H1 (cell line): ENCODE measurements around the gene MACROD2. TPM values are rescaled to one million over a fixed set of nuclear protein-coding genes. Genes with fewer than 3 reads are reported as not detected.

Experiments used
- CTCF ChIA-PET: fragments of 300-600 bp; sonication (Branson Sonifier 250); formaldehyde crosslinking; loops from one replicate; lab custom pipeline; 2021; ENCODE audit not compliant: partially characterized antibody; lab: Charles Lee
- POLR2A ChIA-PET: fragments of 300-600 bp; sonication (Branson Sonifier 250); formaldehyde crosslinking; loops from one replicate; lab custom pipeline; 2021; ENCODE audit warnings: inconsistent platforms; ENCODE audit not compliant: partially characterized antibody; lab: Charles Lee
- DNase-seq, 2 experiments: peaks; one replicate each; pipeline versions ENCODE4 v3.0.0 to v3.0.0-alpha.2; 2010 to 2022; ENCODE audit warnings: low spot score in 2 of 2, low read depth in 1 of 2, mixed read lengths in 1 of 2
- FAIRE-seq: peaks from 2 replicates; lab custom pipeline; 2011; peaks lifted over from hg19 to GRCh38; lab: Jason Lieb, UNC
- H2AFZ ChIP-seq: 2 replicates; pipeline ENCODE4 v1.8.1; 2012; ENCODE audit warnings: low read length, inconsistent platforms
- H2AK5ac ChIP-seq: 2 replicates; pipeline ENCODE4 v1.6.1; 2013; ENCODE audit warnings: low read depth, low read length
- H2BK120ac ChIP-seq: replicated peaks from 2 replicates; pipeline ENCODE3; 2013; ENCODE audit warnings: low read depth, low read length, inconsistent platforms
- H2BK12ac ChIP-seq: 2 replicates; pipeline ENCODE4 v1.6.1; 2013; ENCODE audit warnings: low read depth, low read length
- H2BK15ac ChIP-seq: 2 replicates; pipeline ENCODE4 v1.6.1; 2013; ENCODE audit warnings: low read length
- H2BK20ac ChIP-seq: 2 replicates; pipeline ENCODE4 v1.6.1; 2013; ENCODE audit warnings: low read length
- H2BK5ac ChIP-seq: 2 replicates; pipeline ENCODE4 v1.6.1; 2013; ENCODE audit warnings: low read depth, low read length
- H3K14ac ChIP-seq: 2 replicates; pipeline ENCODE4 v1.6.1; 2013; ENCODE audit warnings: inconsistent platforms; ENCODE audit not compliant: insufficient read length
- H3K18ac ChIP-seq: 2 replicates; pipeline ENCODE4 v1.6.1; 2013; ENCODE audit warnings: low read length; ENCODE audit errors: extremely low read depth
- H3K23ac ChIP-seq: 2 replicates; pipeline ENCODE4 v1.6.1; 2013; ENCODE audit warnings: inconsistent platforms; ENCODE audit not compliant: insufficient read length
- H3K23me2 ChIP-seq: 2 replicates; pipeline ENCODE4 v1.6.1; 2013; ENCODE audit warnings: low read depth, low read length
- H3K27ac ChIP-seq: 2 replicates; pipeline ENCODE4 v1.6.1; 2011; ENCODE audit warnings: low read depth, low read length, inconsistent platforms
- H3K27me3 ChIP-seq, 4 experiments: replicated peaks in 1 of 4; 1 replicate in 1 of 4; 2 replicates in 3 of 4; pipeline versions ENCODE4 v1.6.1 to v1.8.1; 2011 to 2013; ENCODE audit warnings: low read length in 3 of 4, mild to moderate bottlenecking in 3 of 4, inconsistent platforms in 2 of 4, mixed read lengths in 2 of 4, moderate library complexity in 1 of 4; ENCODE audit not compliant: control insufficient read depth in 3 of 4, insufficient read depth in 3 of 4; ENCODE audit errors: extremely low read depth in 1 of 4
- H3K36me3 ChIP-seq, 4 experiments: 2 replicates each; pipeline versions ENCODE4 v1.6.1 to v1.8.1; 2011 to 2013; ENCODE audit warnings: mild to moderate bottlenecking in 4 of 4, low read length in 3 of 4, moderate library complexity in 2 of 4, control low read depth in 1 of 4, inconsistent platforms in 1 of 4; ENCODE audit not compliant: insufficient read depth in 4 of 4, control insufficient read depth in 2 of 4
- H3K4ac ChIP-seq: replicated peaks from 2 replicates; pipeline ENCODE3; 2013; ENCODE audit warnings: low read length, low read depth, mixed read lengths, inconsistent platforms; ENCODE audit not compliant: insufficient read length
- H3K4me1 ChIP-seq, 4 experiments: replicated peaks in 1 of 4; 1 replicate in 1 of 4; 2 replicates in 3 of 4; pipeline versions ENCODE4 v1.6.1 to v1.8.1; 2011 to 2013; ENCODE audit warnings: low read length in 3 of 4, inconsistent platforms in 2 of 4, mixed read lengths in 1 of 4; ENCODE audit not compliant: insufficient read depth in 4 of 4, control insufficient read depth in 3 of 4
- H3K4me2 ChIP-seq, 2 experiments: 2 replicates each; pipeline versions ENCODE4 v1.6.1 to v1.8.1; 2011 to 2013; ENCODE audit warnings: low read depth in 2 of 2, low read length in 2 of 2, control low read depth in 1 of 2, inconsistent platforms in 1 of 2, mild to moderate bottlenecking in 1 of 2; ENCODE audit not compliant: insufficient read depth in 1 of 2
- H3K4me3 ChIP-seq, 4 experiments: fragments of 200-600, 300-600 bp in 1 of 4; sonication (generic), shearing (Covaris generic), sonication (Bioruptor Twin) in 1 of 4; 2 replicates each; pipeline versions ENCODE4 v1.5.1 to v1.8.1; 2011 to 2016; ENCODE audit warnings: low read length in 4 of 4, low read depth in 3 of 4, control low read depth in 2 of 4, inconsistent platforms in 2 of 4, mild to moderate bottlenecking in 2 of 4, mixed read lengths in 1 of 4, moderate library complexity in 1 of 4; ENCODE audit not compliant: insufficient read depth in 2 of 4; ENCODE audit errors: extremely low read depth in 1 of 4
- H3K56ac ChIP-seq: replicated peaks from 2 replicates; pipeline ENCODE3; 2013; ENCODE audit warnings: low read depth, mild to moderate bottlenecking, mixed read lengths, low read length, inconsistent platforms; ENCODE audit not compliant: insufficient read length
- H3K79me1 ChIP-seq: 2 replicates; pipeline ENCODE4 v1.6.1; 2013; ENCODE audit warnings: low read depth, low read length, control low read depth
- H3K79me2 ChIP-seq, 2 experiments: 2 replicates each; pipeline versions ENCODE4 v1.6.1 to v1.8.1; 2012 to 2013; ENCODE audit warnings: low read length in 2 of 2, mild to moderate bottlenecking in 2 of 2, inconsistent platforms in 1 of 2; ENCODE audit not compliant: insufficient read depth in 2 of 2, control insufficient read depth in 1 of 2
- H3K9ac ChIP-seq, 4 experiments: replicated peaks in 1 of 4; 1 replicate in 1 of 4; 2 replicates in 3 of 4; pipeline versions ENCODE4 v1.6.1 to v1.8.1; 2011 to 2013; ENCODE audit warnings: low read depth in 3 of 4, low read length in 3 of 4, control low read depth in 2 of 4, mild to moderate bottlenecking in 2 of 4, moderate library complexity in 2 of 4, inconsistent platforms in 1 of 4; ENCODE audit errors: extremely low read depth in 1 of 4
- H3K9me3 ChIP-seq, 2 experiments: 2 replicates each; pipeline versions ENCODE4 v1.6.1 to v1.8.1; 2012 to 2013; ENCODE audit warnings: mild to moderate bottlenecking in 2 of 2, moderate library complexity in 2 of 2, control low read depth in 1 of 2, inconsistent platforms in 1 of 2, low read depth in 1 of 2, low read length in 1 of 2, mixed read lengths in 1 of 2; ENCODE audit not compliant: insufficient read depth in 2 of 2
- H4K20me1 ChIP-seq, 2 experiments: replicated peaks in 1 of 2; 2 replicates each; pipeline versions ENCODE3 to v1.8.1; 2011 to 2013; ENCODE audit warnings: inconsistent platforms in 2 of 2, low read length in 2 of 2, mild to moderate bottlenecking in 1 of 2; ENCODE audit not compliant: insufficient read depth in 2 of 2, control insufficient read depth in 1 of 2
- H4K5ac ChIP-seq: 2 replicates; pipeline ENCODE4 v1.6.1; 2013; ENCODE audit warnings: low read length, low read depth, mixed read lengths, inconsistent platforms; ENCODE audit not compliant: insufficient read length
- H4K8ac ChIP-seq: 2 replicates; pipeline ENCODE4 v1.8.0; 2013; ENCODE audit warnings: mild to moderate bottlenecking, moderate library complexity, low read length, inconsistent platforms; ENCODE audit not compliant: insufficient read depth; ENCODE audit errors: extremely low read depth
- H4K91ac ChIP-seq: replicated peaks from 2 replicates; pipeline ENCODE3; 2013; ENCODE audit warnings: low read length, mixed read lengths, inconsistent platforms; ENCODE audit not compliant: insufficient read length
- CHD1 ChIP-seq: IDR thresholded peaks from 2 replicates; pipeline ENCODE4 v1.6.1; 2012; ENCODE audit warnings: low read depth, low read length, improper control_type of control experiment
- CTCF ChIP-seq, 3 experiments: IDR thresholded peaks; 1 replicate in 2 of 3; 2 replicates in 1 of 3; pipeline versions ENCODE4 v1.5.1 to v1.6.1; 2011; ENCODE audit warnings: low read length in 3 of 3, mild to moderate bottlenecking in 3 of 3, inconsistent platforms in 2 of 3, low read depth in 1 of 3, moderate library complexity in 1 of 3; ENCODE audit not compliant: insufficient read depth in 1 of 3; ENCODE audit errors: control extremely low read depth in 1 of 3
- MAX ChIP-seq: IDR thresholded peaks from 2 replicates; pipeline ENCODE4 v1.6.1; 2012; ENCODE audit warnings: inconsistent platforms
- POLR2AphosphoS5 ChIP-seq: IDR thresholded peaks from 2 replicates; pipeline ENCODE4 v1.6.1; 2011; ENCODE audit warnings: low read depth, low read length
- RAD21 ChIP-seq, 2 experiments: IDR thresholded peaks in 1 of 2; conservative IDR thresholded peaks in 1 of 2; 2 replicates each; pipeline ENCODE4 v1.6.1; 2011; ENCODE audit warnings: low read depth in 2 of 2, low read length in 2 of 2, improper control_type of control experiment in 1 of 2, inconsistent platforms in 1 of 2, mild to moderate bottlenecking in 1 of 2, moderate library complexity in 1 of 2
- SIX5 ChIP-seq: IDR thresholded peaks from 2 replicates; pipeline ENCODE4 v1.6.1; 2011; ENCODE audit warnings: mild to moderate bottlenecking, low read depth, low read length
- SP4 ChIP-seq: IDR thresholded peaks from 2 replicates; pipeline ENCODE4 v1.6.1; 2012; ENCODE audit warnings: low read length, inconsistent platforms
- SUZ12 ChIP-seq: fragments of 200-600 bp; sonication (generic); IDR thresholded peaks from 2 replicates; pipeline ENCODE4 v1.6.1; 2012; ENCODE audit warnings: mild to moderate bottlenecking, inconsistent platforms, low read length, moderate library complexity, mixed read lengths
- TCF12 ChIP-seq: IDR thresholded peaks from 2 replicates; pipeline ENCODE4 v1.6.1; 2011; ENCODE audit warnings: low read depth, mild to moderate bottlenecking, low read length
- YY1 ChIP-seq: IDR thresholded peaks from 2 replicates; pipeline ENCODE4 v1.6.1; 2011; ENCODE audit warnings: low read depth, mild to moderate bottlenecking, low read length
- WGBS, 2 experiments: shearing (Covaris generic) in 1 of 2; methylation state at CpG; one replicate each; pipeline versions ENCODE4 v1.1.6 to v1.1.7; 2013 to 2015; ENCODE audit warnings: low lambda C conversion rate in 2 of 2, mixed read lengths in 2 of 2, inconsistent platforms in 1 of 2, low coverage in 1 of 2, missing lambda C conversion rate in 1 of 2; ENCODE audit not compliant: insufficient replicate concordance in 2 of 2, insufficient coverage in 1 of 2, insufficient read length in 1 of 2; ENCODE audit errors: extremely low coverage in 1 of 2, missing lambda C conversion rate in 1 of 2; 5-methylcytosine and 5-hydroxymethylcytosine counted together
- polyA plus RNA-seq, 7 experiments: library from polyadenylated mRNA; depleted of rRNA in 3 of 7; stranded (reverse) in 5 of 7; unstranded in 2 of 7; fragments of >200 nt in 5 of 7; fragments of 200-250 nt in 2 of 7; gene quantifications; 1 replicate in 5 of 7; 2 replicates in 1 of 7; 4 replicates in 1 of 7; pipeline versions ENCODE4 v1.2.1 to v1.2.3, GENCODE V29; 2011 to 2013; ENCODE audit warnings: missing spikeins in 2 of 7, mixed read lengths in 2 of 7
- total RNA-seq: library from RNA; stranded (reverse); fragmentation: NEBNext Ultra II Directional; extraction: Animal tissue kit (Norgen Biotek cat#: 25700); gene quantifications from 2 replicates; pipeline ENCODE4 v1.2.1, GENCODE V29; 2021
- TF ChIP-seq, protein P1 (sequence below): IDR thresholded peaks from 2 replicates; pipeline ENCODE4 v1.6.1; 2011; ENCODE audit warnings: low read depth, mild to moderate bottlenecking, low read length; ENCODE audit not compliant: insufficient read depth

MACROD2 gene
- total and polyA plus RNA-seq, 2 of the 8 experiments (the other 6 are each of a cell fraction or from before 2014, with no cell fraction given), result 0.70 to 3.9 TPM

DNA sequence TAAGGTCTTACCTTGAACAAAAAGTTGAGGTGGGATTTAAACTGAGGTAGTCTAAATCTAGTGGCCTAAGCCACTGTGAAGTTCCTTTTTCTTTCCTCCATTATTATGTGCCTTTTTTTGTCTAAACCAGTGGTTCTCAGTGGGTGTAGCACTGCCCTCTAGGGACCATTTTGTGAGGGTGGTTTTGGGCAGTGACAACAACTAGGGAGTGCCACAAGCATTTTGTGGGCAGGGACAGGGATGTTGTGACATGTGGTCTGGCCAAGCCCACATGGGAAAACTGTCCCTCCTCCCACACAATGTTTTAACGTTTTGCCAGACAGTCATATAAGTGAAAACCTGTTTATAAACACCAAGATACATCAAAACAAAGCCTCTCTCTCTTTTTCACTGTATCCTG lies 1241.5 kb downstream of the MACROD2 start:
- no peaks in the 10 kb centered on the region for H3K23me2 ChIP-seq
- TF ChIP-seq SP4 (no peak), SIX5 (no peak), CHD1 (no peak), TCF12 (no peak), RAD21 (IDR thresholded peaks at IDR 0.05 in 1 of 2, conservative IDR thresholded peaks at IDR 0.05 in 1 of 2; ENCODE audit: low read depth in 2 of 2, low read length in 2 of 2) (peak; percentile 88 to 90), POLR2AphosphoS5 (no peak), SUZ12 (no peak), MAX (peak; percentile 45; the same call in 1 of the 2 replicates), YY1 (no peak), CTCF (IDR thresholded peaks at IDR 0.05; ENCODE audit: control extremely low read depth in 1 of 3, insufficient read depth in 1 of 3, low read depth in 1 of 3, low read length in 3 of 3) (peak; percentile 57 to 80 (median 72))
- TF ChIP-seq, protein P1, sequence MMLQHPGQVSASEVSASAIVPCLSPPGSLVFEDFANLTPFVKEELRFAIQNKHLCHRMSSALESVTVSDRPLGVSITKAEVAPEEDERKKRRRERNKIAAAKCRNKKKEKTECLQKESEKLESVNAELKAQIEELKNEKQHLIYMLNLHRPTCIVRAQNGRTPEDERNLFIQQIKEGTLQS, result no peak

More for the DNA sequence above, 1241.5 kb downstream of the MACROD2 start:
- H3K36me3 ChIP-seq, result no peaks in the 10 kb centered on the region
- H3K79me2 ChIP-seq, result no peaks in the 10 kb centered on the region
- H2BK20ac ChIP-seq, result no peak overlapping the region
- H2BK5ac ChIP-seq, result no peak overlapping the region
- H2BK15ac ChIP-seq, result no peak overlapping the region
- no peak overlapping the region for H3K4ac ChIP-seq
- H3K27ac ChIP-seq, result no peak overlapping the region
- peak; percentile 68 for FAIRE-seq
- WGBS, 2 experiments, result 13% methylated on average over 1 of the region's 1 CpG; no CpG with 5 or more reads in 1 of the 2 experiments
- H2AFZ ChIP-seq, result peak overlapping the region; percentile 96
- no peak overlapping the region for H2BK120ac ChIP-seq
- no peak overlapping the region for H4K5ac ChIP-seq
- H3K9ac ChIP-seq, result no peak overlapping the region
- H3K18ac ChIP-seq, result no peak overlapping the region
- CTCF ChIA-PET, result interaction anchor here (0.6 to 3.9 kb wide), 17 partner anchors 11 to 900 kb away, joined by 3 to 25 read pairs (median 3); no protein-coding TSS in a partner anchor
- H4K20me1 ChIP-seq, result no peaks in the 10 kb centered on the region
- no peak overlapping the region for H3K4me2 ChIP-seq
- no peaks in the 10 kb centered on the region for H3K9me3 ChIP-seq
- H3K27me3 ChIP-seq, result no peaks in the 10 kb centered on the region
- no peaks in the 10 kb centered on the region for H3K4me1 ChIP-seq
- no peak overlapping the region for H4K91ac ChIP-seq
- H3K4me3 ChIP-seq, result no peak overlapping the region
- no peaks in the 10 kb centered on the region for H3K79me1 ChIP-seq
- POLR2A ChIA-PET, result no interaction called here
- no peak overlapping the region for H3K56ac ChIP-seq
- no peak overlapping the region for H2AK5ac ChIP-seq
- H2BK12ac ChIP-seq, result no peak overlapping the region
- H3K23ac ChIP-seq, result no peak overlapping the region
- no peak overlapping the region for H3K14ac ChIP-seq
- no peak overlapping the region for H4K8ac ChIP-seq
- peak; percentile 33 to 61 for DNase-seq
